ENCODE results near the gene PFKM.

DNA sequence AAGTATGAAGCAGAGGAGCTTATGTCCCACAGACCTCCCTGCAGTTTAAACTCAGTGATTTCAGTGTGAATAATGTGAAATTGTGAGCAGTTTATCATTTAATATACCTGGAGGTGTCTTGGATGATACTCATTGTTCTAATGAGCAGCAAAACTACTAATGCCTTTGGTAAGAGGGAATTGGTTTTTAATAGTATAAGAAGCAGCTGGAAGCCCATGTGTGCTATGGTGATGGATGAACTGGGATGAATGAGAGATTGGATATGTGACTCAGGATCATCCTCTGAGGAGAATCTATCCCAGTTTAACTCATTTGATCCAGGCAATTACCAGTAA lies 57.2 kb downstream of the PFKM start:
- TF ChIP-seq CTCF (IDR thresholded peaks at IDR 0.05) (no peak), POLR2A (IDR thresholded peaks at IDR 0.05) (no peak)

Data from prostate gland (tissue), 2 donors.